ENCODE data around the gene RAB7A.
A peak's percentile ranks its signal among the peaks of the same experiment; 100 is the strongest.

The RAB7A gene

GRCh38 chr3:128861491-128861890 is 135.5 kb downstream of the RAB7A start:
- TF ChIP-seq, protein P1, sequence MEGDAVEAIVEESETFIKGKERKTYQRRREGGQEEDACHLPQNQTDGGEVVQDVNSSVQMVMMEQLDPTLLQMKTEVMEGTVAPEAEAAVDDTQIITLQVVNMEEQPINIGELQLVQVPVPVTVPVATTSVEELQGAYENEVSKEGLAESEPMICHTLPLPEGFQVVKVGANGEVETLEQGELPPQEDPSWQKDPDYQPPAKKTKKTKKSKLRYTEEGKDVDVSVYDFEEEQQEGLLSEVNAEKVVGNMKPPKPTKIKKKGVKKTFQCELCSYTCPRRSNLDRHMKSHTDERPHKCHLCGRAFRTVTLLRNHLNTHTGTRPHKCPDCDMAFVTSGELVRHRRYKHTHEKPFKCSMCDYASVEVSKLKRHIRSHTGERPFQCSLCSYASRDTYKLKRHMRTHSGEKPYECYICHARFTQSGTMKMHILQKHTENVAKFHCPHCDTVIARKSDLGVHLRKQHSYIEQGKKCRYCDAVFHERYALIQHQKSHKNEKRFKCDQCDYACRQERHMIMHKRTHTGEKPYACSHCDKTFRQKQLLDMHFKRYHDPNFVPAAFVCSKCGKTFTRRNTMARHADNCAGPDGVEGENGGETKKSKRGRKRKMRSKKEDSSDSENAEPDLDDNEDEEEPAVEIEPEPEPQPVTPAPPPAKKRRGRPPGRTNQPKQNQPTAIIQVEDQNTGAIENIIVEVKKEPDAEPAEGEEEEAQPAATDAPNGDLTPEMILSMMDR (conservative IDR thresholded peaks at IDR 0.05; ENCODE audit: low read depth, low read length), result no peak
- no peak overlapping the region for H3K4me3 ChIP-seq (ENCODE audit: low read length)

GRCh38 chr3:128863560-128863959 is 137.6 kb downstream of the RAB7A start:
- no peak for DNase-seq (ENCODE audit: low read depth)
- no peak overlapping the region for H3K4me3 ChIP-seq (ENCODE audit: low read length)

More at GRCh38 chr3:128861491-128861890, 135.5 kb downstream of the RAB7A start:
- DNase-seq (ENCODE audit: low read depth), result no peak

More at GRCh38 chr3:128863560-128863959, 137.6 kb downstream of the RAB7A start:
- TF ChIP-seq, protein P1 (conservative IDR thresholded peaks at IDR 0.05; ENCODE audit: low read depth, low read length), result peak; percentile 33

Data from retinal pigment epithelial cell (primary cell).